ENCODE measurements around the gene TBX10. TPM values are rescaled to one million over a fixed set of nuclear protein-coding genes. Genes with fewer than 3 reads are reported as not detected.

TBX10 gene
- polyA plus RNA-seq, 1 of the 3 experiments (the other 2 are of a cell fraction): not detected

GRCh38 chr11:67671211-67671520, 31.6 kb upstream of the TBX10 start:
- Histone ChIP-seq H3K4me1 (ENCODE audit: control insufficient read depth in 1 of 2, insufficient read depth in 2 of 2, low read depth in 1 of 2, low read length in 1 of 2) (no peaks in the 10 kb centered on the region), H3K4me2 (no peak overlapping the region), H3K27me3 (ENCODE audit: insufficient read depth) (peaks cover 7% of the 10 kb centered on the region; the same call in 1 of the 2 replicates), H3K9me2 (no peaks in the 10 kb centered on the region), H2AFZ (ENCODE audit: low read depth) (no peak overlapping the region), H3K9ac (no peak overlapping the region), H3K9me3 (no peaks in the 10 kb centered on the region), H3K36me3 (replicated peaks in 1 of 2; ENCODE audit: control insufficient read depth in 1 of 2, insufficient read depth in 2 of 2, low read length in 1 of 2) (no peaks in the 10 kb centered on the region), H3K4me3 (ENCODE audit: low read depth in 2 of 2, low read length in 1 of 2) (no peak overlapping the region), H3K27ac (ENCODE audit: low read depth in 2 of 2, low read length in 1 of 2) (no peak overlapping the region), H3K79me2 (ENCODE audit: insufficient read depth) (no peaks in the 10 kb centered on the region), H4K20me1 (ENCODE audit: insufficient read depth) (no peaks in the 10 kb centered on the region), H3F3A (replicated peaks; ENCODE audit: insufficient read depth) (no peaks in the 10 kb centered on the region)
- ChIA-PET POLR2A (interaction anchor here (0.5 kb wide), 1 partner anchor 14 kb away, joined by 4 read pairs; no protein-coding TSS in a partner anchor), CTCF (interaction anchor here (0.6 to 2.6 kb wide), 3 partner anchors 12 to 42 kb away, joined by 3 to 14 read pairs (median 6); partner anchors contain the start of gene NUDT8)
- peak; percentile 20 for DNase-seq
- 53% methylated on average over 3 of the region's 8 CpGs for WGBS (ENCODE audit: low lambda C conversion rate)
- TF ChIP-seq EP300 (IDR thresholded peaks at IDR 0.05; ENCODE audit: borderline replicate concordance in 1 of 2, low read depth in 1 of 2, low read length in 1 of 2) (no peak), TAF1 (IDR thresholded peaks at IDR 0.05; ENCODE audit: borderline replicate concordance, low read depth, low read length) (no peak), JUND (IDR thresholded peaks at IDR 0.05) (no peak), ZBTB33 (IDR thresholded peaks at IDR 0.05; ENCODE audit: borderline replicate concordance, low read depth) (no peak), NRF1 (IDR thresholded peaks at IDR 0.05; ENCODE audit: low read depth, low read length) (no peak), RCOR1 (IDR thresholded peaks at IDR 0.05; ENCODE audit: low read length) (no peak), REST (IDR thresholded peaks at IDR 0.05; ENCODE audit: low read depth, low read length) (no peak), SMC3 (IDR thresholded peaks at IDR 0.05; ENCODE audit: low read depth, low read length) (no peak), TCF12 (IDR thresholded peaks at IDR 0.05) (no peak), TEAD4 (IDR thresholded peaks at IDR 0.05; ENCODE audit: borderline replicate concordance, insufficient read depth) (no peak), CHD2 (IDR thresholded peaks at IDR 0.05; ENCODE audit: low read length, partially characterized antibody) (no peak), MEF2A (IDR thresholded peaks at IDR 0.05; ENCODE audit: borderline replicate concordance, low read depth) (no peak), GABPA (IDR thresholded peaks at IDR 0.05; ENCODE audit: low read depth) (no peak), USF1 (IDR thresholded peaks at IDR 0.05; ENCODE audit: borderline replicate concordance, low read depth) (no peak)
